Stimulated activated memory B cell treated with anti-CD40 and anti-IgM and Interleukin-4, amounts not matched to agents 10 μg/mL and 1 μg/mL and 100 μg/mL, for 72 hours (primary cell): ENCODE results near the gene AP2B1.

Source experiments
- ATAC-seq: fragments of 150-1000 bp; cut with Tn5 transposase; 2 replicates; pipeline ENCODE4 v1.10.0; 2021
- H3K27ac Mint-ChIP-seq: one replicate; pipeline ENCODE4 v1.8.0; 2022; ENCODE audit warnings: mild to moderate bottlenecking, mixed read lengths
- H3K27me3 Mint-ChIP-seq: one replicate; pipeline ENCODE4 v1.8.0; 2022; ENCODE audit warnings: mixed read lengths
- H3K36me3 Mint-ChIP-seq: one replicate; pipeline ENCODE4 v1.8.0; 2022; ENCODE audit warnings: mixed read lengths
- H3K4me1 Mint-ChIP-seq: one replicate; pipeline ENCODE4 v1.8.0; 2022; ENCODE audit warnings: mixed read lengths
- H3K4me3 Mint-ChIP-seq: one replicate; pipeline ENCODE4 v1.8.0; 2022; ENCODE audit warnings: mild to moderate bottlenecking, moderate library complexity, mixed read lengths
- H3K9me3 Mint-ChIP-seq: one replicate; pipeline ENCODE4 v1.8.0; 2022; ENCODE audit warnings: mixed read lengths

AP2B1 gene

DNA sequence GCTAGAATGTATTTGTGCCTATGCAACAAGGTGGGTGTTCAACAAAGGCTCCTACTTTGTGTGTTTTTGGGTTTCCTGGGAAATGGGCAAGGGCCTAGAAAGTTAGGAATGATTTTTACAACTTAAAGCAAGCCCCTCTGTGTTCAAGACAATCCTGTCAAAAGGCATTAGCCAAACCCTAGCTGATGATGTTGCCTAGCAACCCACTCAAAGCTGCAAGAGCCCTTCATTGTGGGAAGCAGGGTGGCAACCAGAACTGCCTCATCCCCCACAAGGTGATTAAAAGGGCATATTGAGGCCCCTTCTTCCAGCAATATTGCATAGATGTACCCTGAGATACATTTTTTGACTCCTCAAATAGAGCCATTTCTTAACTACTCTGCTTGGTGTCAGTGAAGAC lies 128.3 kb downstream of the AP2B1 start:
- Mint-ChIP-seq H3K27me3 (no peaks in the 10 kb centered on the region), H3K4me1 (no peaks in the 10 kb centered on the region), H3K9me3 (no peaks in the 10 kb centered on the region), H3K27ac (no peak overlapping the region), H3K36me3 (peaks cover 47% of the 10 kb centered on the region), H3K4me3 (no peak overlapping the region)
- ATAC-seq, result no peak

DNA sequence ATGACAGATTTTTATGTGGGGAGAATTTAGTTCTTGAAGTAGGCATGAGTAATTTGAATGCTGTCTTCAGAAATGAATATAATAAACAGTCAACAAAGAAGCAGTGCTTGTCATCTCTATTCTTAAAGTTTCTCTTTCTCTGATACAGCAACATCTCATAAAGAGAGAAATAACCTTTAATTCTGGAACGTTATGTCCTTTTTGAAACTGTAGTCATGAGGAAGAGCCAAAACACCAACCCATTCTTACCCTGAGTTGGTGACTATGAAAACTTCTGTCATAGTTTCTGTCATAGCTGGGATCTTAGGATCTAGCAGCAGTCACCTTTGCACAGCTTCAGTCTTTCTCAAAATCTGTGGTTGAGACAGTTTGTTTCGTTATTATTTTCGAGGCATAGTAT lies 129.1 kb downstream of the AP2B1 start:
- H3K9me3 Mint-ChIP-seq, result no peaks in the 10 kb centered on the region
- no peaks in the 10 kb centered on the region for H3K4me1 Mint-ChIP-seq
- no peak overlapping the region for H3K27ac Mint-ChIP-seq
- ATAC-seq, result no peak
- H3K36me3 Mint-ChIP-seq, result peaks cover 47% of the 10 kb centered on the region
- H3K27me3 Mint-ChIP-seq, result no peaks in the 10 kb centered on the region
- H3K4me3 Mint-ChIP-seq, result no peak overlapping the region

DNA sequence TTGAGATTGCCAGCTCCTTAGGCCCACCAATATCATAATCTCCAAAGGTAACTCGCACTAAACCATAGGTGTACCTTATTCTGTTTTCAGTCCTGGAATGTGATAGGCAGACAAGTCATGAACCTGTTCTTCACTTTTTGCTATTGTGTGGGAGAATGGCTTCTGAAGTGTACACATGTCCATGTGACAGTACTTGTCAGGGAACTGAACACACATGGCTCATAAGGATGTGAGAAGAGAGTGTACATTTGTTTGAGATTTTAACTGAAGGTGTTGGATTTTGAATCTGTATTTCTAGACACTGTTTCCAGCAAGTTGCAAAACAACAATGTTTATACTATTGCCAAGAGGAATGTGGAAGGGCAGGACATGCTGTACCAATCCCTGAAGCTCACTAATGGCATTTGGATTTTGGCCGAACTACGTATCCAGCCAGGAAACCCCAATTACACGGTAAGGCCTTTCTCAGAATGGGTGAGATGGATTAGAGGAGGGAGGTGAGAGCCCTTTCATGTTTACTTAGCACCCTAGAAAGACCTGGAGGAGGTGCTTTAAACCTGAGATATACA lies 129.9 kb downstream of the AP2B1 start:
- Mint-ChIP-seq H3K4me3 (no peak overlapping the region), H3K36me3 (peaks cover 49% of the 10 kb centered on the region), H3K4me1 (no peaks in the 10 kb centered on the region), H3K27me3 (no peaks in the 10 kb centered on the region), H3K9me3 (no peaks in the 10 kb centered on the region), H3K27ac (no peak overlapping the region)
- no peak for ATAC-seq

DNA sequence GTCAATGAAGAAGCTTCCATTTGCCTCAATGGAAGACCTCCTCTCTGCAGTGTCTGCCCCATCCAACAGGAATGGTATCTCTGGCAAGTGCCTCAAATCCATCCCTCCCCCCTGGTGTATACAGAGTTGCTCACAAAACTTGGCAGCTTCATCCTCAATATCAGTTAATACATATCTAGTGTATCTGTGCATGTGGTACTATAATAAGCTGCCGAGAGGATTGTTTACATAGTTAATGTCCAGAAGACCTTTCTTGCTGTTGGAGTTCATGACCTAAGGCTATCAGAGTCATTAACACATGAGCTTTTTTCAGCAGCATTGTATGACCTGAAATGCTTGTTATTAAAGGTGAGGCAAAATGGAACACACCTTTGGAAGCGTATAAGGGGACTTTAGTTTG lies 130.4 kb downstream of the AP2B1 start:
- H3K4me1 Mint-ChIP-seq, result no peaks in the 10 kb centered on the region
- H3K27me3 Mint-ChIP-seq, result no peaks in the 10 kb centered on the region
- no peak overlapping the region for H3K4me3 Mint-ChIP-seq
- no peaks in the 10 kb centered on the region for H3K9me3 Mint-ChIP-seq
- peaks cover 49% of the 10 kb centered on the region for H3K36me3 Mint-ChIP-seq
- no peak overlapping the region for H3K27ac Mint-ChIP-seq
- no peak for ATAC-seq

DNA sequence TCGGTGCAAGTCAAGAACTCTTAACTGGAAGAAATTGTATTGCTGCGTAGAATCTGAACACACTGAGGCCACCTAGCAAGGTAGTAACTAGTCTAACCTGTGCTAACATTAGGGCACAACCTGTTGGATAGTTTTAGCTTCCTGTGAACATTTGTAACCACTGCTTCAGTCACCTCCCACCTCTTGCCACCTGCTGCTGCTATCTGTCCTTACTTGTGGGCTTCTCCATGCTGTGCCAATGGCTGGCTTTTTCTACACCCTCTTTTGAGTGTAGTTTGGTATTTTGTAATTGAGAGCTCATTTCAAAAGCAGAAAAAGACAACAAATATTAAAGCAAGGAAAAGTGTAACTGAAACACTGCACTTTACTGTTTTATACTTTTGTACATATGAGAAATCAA lies 136.6 kb downstream of the AP2B1 start:
- Mint-ChIP-seq H3K27ac (no peak overlapping the region), H3K4me3 (no peak overlapping the region)
- ATAC-seq, result no peak

DNA sequence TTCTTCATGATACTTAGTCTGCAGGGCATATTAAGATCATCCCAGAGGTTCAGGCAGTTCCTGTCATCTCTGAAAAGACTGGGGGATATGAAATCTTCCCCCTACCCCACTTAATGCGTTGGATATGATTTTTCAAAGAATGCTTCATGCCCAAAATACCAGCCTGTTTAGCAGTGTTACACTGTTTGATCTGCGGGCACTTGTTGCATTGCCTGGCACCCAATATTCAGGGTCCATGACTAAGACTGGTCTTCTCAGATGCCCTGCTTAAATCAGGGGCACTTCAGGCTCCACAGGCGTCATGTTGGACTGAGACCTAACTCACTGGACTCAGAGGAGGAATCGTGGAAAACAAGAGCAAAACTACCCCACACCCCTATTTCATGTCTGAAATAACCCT lies 137.9 kb downstream of the AP2B1 start:
- Mint-ChIP-seq H3K9me3 (no peaks in the 10 kb centered on the region), H3K36me3 (peaks cover 66% of the 10 kb centered on the region), H3K4me1 (no peaks in the 10 kb centered on the region), H3K4me3 (no peak overlapping the region), H3K27ac (no peak overlapping the region), H3K27me3 (no peaks in the 10 kb centered on the region)
- no peak for ATAC-seq

More for the DNA sequence above, 136.6 kb downstream of the AP2B1 start:
- H3K36me3 Mint-ChIP-seq, result peaks cover 75% of the 10 kb centered on the region
- H3K9me3 Mint-ChIP-seq, result no peaks in the 10 kb centered on the region
- H3K4me1 Mint-ChIP-seq, result no peaks in the 10 kb centered on the region
- H3K27me3 Mint-ChIP-seq, result no peaks in the 10 kb centered on the region

DNA sequence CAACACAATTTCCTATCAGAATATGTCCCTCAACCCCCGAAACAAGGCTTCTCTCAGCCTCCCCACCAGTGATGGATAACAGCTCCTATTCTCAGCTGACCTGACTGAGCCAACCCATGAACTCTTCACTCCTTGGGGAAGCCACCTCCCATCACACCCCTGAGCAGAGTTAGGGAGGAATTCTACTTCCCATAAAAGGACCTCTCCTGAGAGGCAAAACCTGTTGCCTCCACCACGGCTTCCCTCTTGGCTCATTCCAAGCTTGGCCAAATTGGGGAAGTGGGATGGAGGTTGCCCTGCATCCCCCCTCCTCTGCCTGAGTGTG lies 138.6 kb downstream of the AP2B1 start:
- no peak for ATAC-seq
- peaks cover 4% of the 10 kb centered on the region for H3K4me1 Mint-ChIP-seq
- H3K27me3 Mint-ChIP-seq, result peaks cover 2% of the 10 kb centered on the region
- H3K4me3 Mint-ChIP-seq, result no peak overlapping the region
- peaks cover 59% of the 10 kb centered on the region for H3K36me3 Mint-ChIP-seq
- no peaks in the 10 kb centered on the region for H3K9me3 Mint-ChIP-seq
- no peak overlapping the region for H3K27ac Mint-ChIP-seq

DNA sequence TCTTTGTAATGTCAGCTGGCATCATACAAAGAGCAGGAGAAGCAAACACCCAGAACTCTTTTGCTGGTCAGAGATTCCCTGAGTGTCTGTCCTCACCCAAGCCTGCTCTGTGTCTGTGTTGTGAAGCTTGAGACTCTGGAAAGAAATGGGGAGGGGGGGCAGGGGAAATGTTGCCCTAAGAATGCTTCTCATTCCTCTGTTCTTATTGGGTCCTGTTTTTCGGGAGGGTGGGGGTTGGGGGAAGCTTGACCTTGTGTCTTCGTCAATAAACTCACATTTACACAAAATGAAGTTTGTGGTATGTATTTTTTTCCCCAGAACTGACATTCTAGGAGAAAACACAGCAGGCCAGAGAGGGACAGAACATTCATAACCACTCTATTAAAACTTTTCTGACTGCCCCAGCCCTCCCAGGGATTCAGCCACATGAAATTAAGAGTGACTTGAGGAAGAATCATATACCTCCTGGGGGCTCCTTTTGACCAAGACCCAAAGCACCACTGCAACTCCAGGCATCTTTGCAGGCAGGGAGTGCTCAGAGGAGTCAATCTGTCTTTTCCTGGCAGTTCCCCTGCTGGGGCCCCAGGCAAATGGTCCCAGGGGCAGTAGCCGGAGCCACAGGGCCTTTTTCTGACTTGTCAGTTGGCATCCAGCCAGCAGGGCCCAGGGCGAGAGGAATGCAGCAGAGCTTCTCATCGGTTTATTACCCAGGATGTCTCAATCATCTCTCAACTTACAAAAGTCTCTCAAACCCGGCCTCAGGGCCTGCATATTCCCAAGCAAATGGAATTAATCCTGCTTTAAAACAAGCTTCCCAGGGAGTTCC lies 139.2 kb downstream of the AP2B1 start:
- no peak overlapping the region for H3K4me3 Mint-ChIP-seq
- H3K4me1 Mint-ChIP-seq, result peaks cover 9% of the 10 kb centered on the region
- no peaks in the 10 kb centered on the region for H3K9me3 Mint-ChIP-seq
- no peak overlapping the region for H3K27ac Mint-ChIP-seq
- H3K27me3 Mint-ChIP-seq, result peaks cover 7% of the 10 kb centered on the region
- H3K36me3 Mint-ChIP-seq, result peaks cover 55% of the 10 kb centered on the region
- ATAC-seq, result no peak

DNA sequence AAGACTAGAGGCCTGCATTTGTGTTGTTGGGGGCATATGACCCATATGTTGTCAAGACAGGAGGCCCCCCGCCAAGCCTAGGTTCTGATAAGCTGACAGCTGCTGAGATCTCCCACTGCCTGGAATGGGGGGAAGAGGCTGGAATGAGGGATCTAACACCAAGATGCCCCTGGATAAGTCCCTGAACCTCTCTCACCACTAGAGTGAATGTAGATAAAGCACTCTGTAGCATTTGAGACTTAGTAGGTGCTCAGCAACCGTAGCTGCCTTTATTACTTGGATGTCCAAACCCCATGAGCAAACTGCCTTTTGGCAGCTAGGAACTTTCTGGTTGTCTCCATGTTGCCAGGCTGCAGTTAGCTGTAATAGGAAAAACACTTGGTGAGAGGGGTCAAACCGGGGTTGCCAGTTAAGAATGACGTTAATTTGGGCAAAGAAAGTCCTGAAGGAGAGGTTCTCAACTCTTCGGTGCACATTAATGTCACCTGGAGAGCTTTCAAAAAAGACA lies 139.9 kb downstream of the AP2B1 start:
- H3K4me3 Mint-ChIP-seq, result no peak overlapping the region
- no peak for ATAC-seq
- no peaks in the 10 kb centered on the region for H3K9me3 Mint-ChIP-seq
- peaks cover 11% of the 10 kb centered on the region for H3K4me1 Mint-ChIP-seq
- peaks cover 49% of the 10 kb centered on the region for H3K36me3 Mint-ChIP-seq
- H3K27me3 Mint-ChIP-seq, result peaks cover 9% of the 10 kb centered on the region
- no peak overlapping the region for H3K27ac Mint-ChIP-seq

DNA sequence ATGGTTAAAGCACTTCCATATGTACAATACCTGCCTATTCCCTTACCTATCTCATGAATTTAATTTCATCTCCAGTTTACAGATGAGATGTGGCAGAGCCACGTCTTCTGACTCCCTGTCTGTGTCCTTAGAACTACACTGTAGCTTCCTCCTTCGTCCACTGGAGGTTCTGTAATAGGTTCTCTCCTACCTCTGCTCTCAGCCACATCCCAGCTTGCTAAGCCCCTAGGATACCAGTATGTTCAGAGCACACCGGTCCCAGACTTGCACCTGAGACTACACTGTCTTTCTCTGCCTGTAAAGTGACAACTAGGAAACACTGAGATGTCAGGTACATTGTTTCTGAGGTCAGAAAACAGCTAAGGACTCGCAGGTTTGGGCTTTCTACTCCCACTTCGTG lies 140.5 kb downstream of the AP2B1 start:
- Mint-ChIP-seq H3K4me3 (no peak overlapping the region), H3K27me3 (peaks cover 9% of the 10 kb centered on the region), H3K36me3 (peaks cover 49% of the 10 kb centered on the region), H3K27ac (no peak overlapping the region), H3K9me3 (no peaks in the 10 kb centered on the region), H3K4me1 (peaks cover 11% of the 10 kb centered on the region)
- ATAC-seq, result no peak

DNA sequence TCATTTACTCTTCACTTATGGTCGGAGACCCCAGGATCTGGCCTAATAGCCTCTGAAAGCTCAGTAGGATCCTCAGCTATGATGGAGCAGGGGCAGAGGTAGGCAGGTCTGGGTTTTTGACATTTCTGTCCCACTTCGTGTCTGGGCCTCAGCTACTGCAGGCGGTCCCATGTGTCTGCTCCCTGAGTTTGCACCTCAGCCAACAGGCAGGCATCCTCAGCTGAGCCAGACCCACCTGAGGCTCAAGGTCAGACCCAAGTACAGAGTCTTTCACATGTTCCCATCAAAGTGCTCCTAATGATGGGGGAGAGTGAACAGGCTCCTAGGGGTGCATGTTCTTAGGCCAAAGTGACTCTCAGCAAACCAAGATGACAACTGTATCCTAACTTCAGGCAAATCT lies 141.4 kb downstream of the AP2B1 start:
- Mint-ChIP-seq H3K9me3 (no peaks in the 10 kb centered on the region), H3K36me3 (peaks cover 40% of the 10 kb centered on the region), H3K27ac (no peak overlapping the region), H3K27me3 (peaks cover 9% of the 10 kb centered on the region), H3K4me3 (no peak overlapping the region), H3K4me1 (peaks cover 11% of the 10 kb centered on the region)
- ATAC-seq, result no peak

DNA sequence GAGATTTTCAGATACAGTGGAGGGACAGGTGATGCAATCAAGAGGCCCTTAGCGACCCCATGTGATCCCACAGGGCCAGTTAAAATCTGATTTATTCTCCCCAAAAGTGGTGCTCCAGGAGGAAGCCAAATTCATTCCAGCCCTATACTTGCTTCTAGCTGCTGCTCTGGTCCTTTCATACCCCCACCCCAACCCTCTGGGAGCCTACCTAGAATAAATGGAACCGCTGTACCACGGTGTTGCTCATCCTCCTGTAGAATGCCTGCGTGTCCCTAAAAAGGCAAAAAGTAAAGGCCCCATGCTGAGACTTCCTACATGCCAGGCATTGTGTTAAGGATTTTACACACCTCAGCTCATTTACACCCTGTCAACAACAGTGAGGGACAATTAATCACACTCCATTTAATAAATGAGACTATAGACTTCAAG lies 142.3 kb downstream of the AP2B1 start:
- ATAC-seq, result no peak
- Mint-ChIP-seq H3K4me1 (peaks cover 11% of the 10 kb centered on the region), H3K9me3 (no peaks in the 10 kb centered on the region), H3K36me3 (peaks cover 32% of the 10 kb centered on the region), H3K27ac (no peak overlapping the region), H3K4me3 (no peak overlapping the region), H3K27me3 (peaks cover 9% of the 10 kb centered on the region)

DNA sequence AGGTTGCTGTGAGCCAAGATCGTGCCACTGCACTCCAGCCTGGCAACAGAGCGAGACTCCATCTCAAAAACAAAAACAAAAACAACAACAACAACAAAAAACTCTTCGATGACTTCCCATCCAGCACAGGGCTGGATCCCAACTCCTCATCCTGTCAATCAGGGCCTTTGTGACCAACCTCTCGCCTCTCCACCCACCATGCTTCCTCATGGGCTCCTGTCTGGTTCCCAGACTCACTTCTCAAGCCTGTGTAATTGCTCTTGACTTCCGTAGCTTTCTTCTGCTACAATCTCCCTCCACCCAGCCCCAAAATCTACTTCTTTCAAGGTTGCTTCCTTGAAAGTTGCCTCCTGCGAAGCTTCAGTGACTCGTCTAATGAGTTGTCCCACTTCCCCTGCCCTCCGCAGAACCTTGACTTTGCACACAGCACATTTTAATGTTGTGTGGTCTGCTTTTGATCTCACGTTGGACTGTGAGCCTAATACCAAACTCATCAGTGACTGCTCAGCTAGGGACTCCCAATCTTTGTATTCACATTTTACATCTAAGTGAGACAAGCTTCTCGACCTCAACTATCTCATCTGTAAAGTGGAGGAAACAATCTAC lies 143.4 kb downstream of the AP2B1 start:
- H3K4me3 Mint-ChIP-seq, result no peak overlapping the region
- no peaks in the 10 kb centered on the region for H3K9me3 Mint-ChIP-seq
- H3K27me3 Mint-ChIP-seq, result peaks cover 9% of the 10 kb centered on the region
- ATAC-seq, result no peak
- peaks cover 11% of the 10 kb centered on the region for H3K4me1 Mint-ChIP-seq
- no peak overlapping the region for H3K27ac Mint-ChIP-seq
- H3K36me3 Mint-ChIP-seq, result peaks cover 21% of the 10 kb centered on the region

DNA sequence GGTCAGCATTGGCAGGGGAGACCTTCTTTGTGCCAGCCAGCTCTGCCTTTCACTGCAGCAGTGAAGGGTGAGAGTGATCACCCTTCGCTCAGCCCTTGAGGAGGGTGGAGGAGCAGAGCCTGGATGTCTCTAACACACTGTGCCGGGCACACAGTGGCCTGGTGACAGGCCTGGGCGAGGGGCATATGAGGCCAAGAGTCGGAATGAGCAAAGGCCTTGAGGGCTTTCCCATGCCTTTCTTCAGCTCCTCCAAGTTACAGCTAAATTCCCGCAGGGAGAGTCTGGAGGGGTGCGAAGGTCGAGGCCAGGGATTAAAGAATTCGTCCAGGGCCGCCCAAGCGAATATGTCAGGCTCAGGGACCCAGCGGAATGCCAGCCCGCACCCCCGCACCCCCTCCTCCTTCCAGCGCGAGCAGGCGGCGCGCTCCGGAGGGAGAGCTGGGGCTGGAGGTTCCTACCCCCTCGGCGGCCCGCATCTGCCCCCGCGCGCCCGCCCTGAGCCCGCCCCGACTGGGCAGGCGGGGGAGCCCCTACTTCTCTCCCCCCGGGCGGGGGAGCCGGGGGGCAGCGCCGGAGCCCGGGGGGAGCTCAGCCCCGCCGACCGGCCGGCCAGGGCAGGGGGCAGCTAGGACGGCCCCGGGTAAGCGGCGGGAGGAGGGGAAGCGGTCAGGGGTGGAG lies 144.3 kb downstream of the AP2B1 start, which contains the start of gene RASL10B:
TSS of gene RASL10B (plus strand) at position 401 of the 678 bp plus-strand sequence. CDS start 3,546 bp downstream, outside the sequence.
- H3K27me3 Mint-ChIP-seq, result peaks cover 9% of the 10 kb centered on the region
- ATAC-seq, result peak; percentile 59
- H3K4me3 Mint-ChIP-seq, result peak within 1 kb of the TSS; percentile 70
- H3K4me1 Mint-ChIP-seq, result peaks cover 11% of the 10 kb centered on the region
- no peak within 1 kb of the TSS for H3K27ac Mint-ChIP-seq
- H3K9me3 Mint-ChIP-seq, result no peaks in the 10 kb centered on the region
- peaks cover 14% of the 10 kb centered on the region for H3K36me3 Mint-ChIP-seq
